ENCODE results near the gene GLE1.

The GLE1 gene

DNA sequence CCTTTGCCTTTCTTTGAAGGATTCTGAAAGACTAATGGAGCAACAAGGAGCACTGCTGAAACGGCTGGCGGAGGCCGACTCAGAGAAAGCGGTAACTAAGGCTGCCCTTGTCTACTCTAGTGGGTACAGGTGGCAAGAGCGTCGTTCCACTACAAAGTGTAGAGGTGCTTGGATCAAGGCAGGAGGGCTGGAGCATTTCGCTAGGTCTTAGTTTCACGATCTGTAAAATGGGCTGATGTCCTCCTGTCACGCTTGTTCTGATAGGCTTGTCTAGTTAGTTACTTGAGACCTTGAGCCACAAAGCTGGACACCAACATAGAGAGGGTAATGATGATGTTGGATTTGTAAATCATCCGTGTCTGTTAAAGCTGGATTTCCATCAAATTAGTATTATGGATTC, 23.0 kb upstream of the GLE1 start (continued):
- TF ChIP-seq TOX (CRISPR knock-in tag; IDR thresholded peaks at IDR 0.05; ENCODE audit: borderline replicate concordance) (no peak), ZNF70 (CRISPR knock-in tag; IDR thresholded peaks at IDR 0.05) (no peak), ARNTL (CRISPR knock-in tag; IDR thresholded peaks at IDR 0.05; ENCODE audit: borderline replicate concordance, low read depth) (no peak), TCF4 (CRISPR knock-in tag; IDR thresholded peaks at IDR 0.05; ENCODE audit: borderline replicate concordance) (no peak), ZNF8 (CRISPR knock-in tag; IDR thresholded peaks at IDR 0.05) (no peak), ISL1 (CRISPR knock-in tag; IDR thresholded peaks at IDR 0.05) (no peak), ZFP3 (CRISPR knock-in tag; IDR thresholded peaks at IDR 0.05) (no peak)
- TF ChIP-seq, protein P1, sequence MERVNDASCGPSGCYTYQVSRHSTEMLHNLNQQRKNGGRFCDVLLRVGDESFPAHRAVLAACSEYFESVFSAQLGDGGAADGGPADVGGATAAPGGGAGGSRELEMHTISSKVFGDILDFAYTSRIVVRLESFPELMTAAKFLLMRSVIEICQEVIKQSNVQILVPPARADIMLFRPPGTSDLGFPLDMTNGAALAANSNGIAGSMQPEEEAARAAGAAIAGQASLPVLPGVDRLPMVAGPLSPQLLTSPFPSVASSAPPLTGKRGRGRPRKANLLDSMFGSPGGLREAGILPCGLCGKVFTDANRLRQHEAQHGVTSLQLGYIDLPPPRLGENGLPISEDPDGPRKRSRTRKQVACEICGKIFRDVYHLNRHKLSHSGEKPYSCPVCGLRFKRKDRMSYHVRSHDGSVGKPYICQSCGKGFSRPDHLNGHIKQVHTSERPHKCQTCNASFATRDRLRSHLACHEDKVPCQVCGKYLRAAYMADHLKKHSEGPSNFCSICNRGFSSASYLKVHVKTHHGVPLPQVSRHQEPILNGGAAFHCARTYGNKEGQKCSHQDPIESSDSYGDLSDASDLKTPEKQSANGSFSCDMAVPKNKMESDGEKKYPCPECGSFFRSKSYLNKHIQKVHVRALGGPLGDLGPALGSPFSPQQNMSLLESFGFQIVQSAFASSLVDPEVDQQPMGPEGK (CRISPR knock-in tag; IDR thresholded peaks at IDR 0.05; ENCODE audit: borderline replicate concordance), result no peak

DNA sequence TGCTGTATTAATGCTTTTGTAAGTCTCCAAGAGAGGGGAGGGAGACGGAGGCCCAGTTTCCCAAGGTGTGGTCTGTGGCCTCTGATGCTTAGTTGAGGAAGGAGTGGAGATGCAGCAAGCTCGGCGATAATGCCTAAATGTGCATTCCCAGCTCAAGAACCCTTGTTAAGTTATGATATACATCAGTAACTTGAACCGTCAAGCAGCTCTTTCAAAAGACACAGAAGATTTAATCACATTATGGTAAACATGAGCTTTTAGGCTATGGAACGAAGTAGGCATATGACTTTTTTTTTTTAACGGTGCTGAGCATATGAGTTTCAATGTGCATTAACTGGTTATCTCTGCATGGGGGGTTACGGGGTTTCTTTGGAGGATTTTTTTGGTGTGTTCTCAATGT, 22.3 kb upstream of the GLE1 start:
- no peak for ATAC-seq
- TF ChIP-seq ZFP3 (CRISPR knock-in tag; IDR thresholded peaks at IDR 0.05) (no peak), ZC3H10 (CRISPR knock-in tag; IDR thresholded peaks at IDR 0.05) (no peak), ZNF70 (CRISPR knock-in tag; IDR thresholded peaks at IDR 0.05) (no peak), ARNTL (CRISPR knock-in tag; IDR thresholded peaks at IDR 0.05; ENCODE audit: borderline replicate concordance, low read depth) (no peak), ISL1 (CRISPR knock-in tag; IDR thresholded peaks at IDR 0.05) (no peak), RARB (CRISPR knock-in tag; IDR thresholded peaks at IDR 0.05) (no peak)
- TF ChIP-seq, protein P2, sequence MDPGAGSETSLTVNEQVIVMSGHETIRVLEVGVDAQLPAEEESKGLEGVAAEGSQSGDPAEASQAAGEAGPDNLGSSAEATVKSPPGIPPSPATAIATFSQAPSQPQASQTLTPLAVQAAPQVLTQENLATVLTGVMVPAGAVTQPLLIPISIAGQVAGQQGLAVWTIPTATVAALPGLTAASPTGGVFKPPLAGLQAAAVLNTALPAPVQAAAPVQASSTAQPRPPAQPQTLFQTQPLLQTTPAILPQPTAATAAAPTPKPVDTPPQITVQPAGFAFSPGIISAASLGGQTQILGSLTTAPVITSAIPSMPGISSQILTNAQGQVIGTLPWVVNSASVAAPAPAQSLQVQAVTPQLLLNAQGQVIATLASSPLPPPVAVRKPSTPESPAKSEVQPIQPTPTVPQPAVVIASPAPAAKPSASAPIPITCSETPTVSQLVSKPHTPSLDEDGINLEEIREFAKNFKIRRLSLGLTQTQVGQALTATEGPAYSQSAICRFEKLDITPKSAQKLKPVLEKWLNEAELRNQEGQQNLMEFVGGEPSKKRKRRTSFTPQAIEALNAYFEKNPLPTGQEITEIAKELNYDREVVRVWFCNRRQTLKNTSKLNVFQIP (CRISPR knock-in tag; IDR thresholded peaks at IDR 0.05; ENCODE audit: borderline replicate concordance, low read depth), result no peak

DNA sequence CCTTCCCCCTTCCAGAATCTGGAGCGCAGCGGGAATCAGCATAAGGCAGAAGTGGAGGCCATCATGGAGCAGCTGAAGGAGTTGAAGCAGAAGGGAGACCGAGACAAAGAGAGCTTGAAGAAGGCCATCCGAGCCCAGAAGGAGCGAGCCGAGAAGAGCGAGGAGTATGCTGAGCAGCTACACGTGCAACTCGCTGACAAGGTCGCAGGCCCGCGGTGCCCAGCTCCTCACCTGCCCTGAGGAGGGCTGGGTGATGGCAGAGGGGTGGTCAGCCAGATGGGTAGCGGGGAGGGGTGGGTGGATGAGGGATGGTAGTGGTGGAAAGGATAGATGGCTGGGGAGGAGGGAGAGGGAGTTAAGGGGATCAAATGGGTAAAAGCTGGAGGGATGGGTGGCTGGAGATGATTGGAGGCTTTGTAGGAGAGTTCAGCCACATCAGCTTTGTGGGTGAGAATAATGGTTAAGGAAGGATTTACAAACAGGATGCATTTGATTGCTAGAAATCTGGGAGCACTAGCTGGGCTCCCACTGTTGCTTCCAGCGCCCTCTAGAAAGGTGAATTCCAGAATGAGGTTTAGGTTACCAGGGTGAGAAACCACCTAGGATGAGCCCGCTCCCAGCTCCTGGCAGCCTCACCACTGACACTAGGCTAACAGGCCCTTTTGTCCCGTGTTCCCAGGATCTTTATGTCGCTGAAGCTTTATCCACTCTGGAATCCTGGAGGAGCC, 19.7 kb upstream of the GLE1 start:
- TF ChIP-seq, protein P3, sequence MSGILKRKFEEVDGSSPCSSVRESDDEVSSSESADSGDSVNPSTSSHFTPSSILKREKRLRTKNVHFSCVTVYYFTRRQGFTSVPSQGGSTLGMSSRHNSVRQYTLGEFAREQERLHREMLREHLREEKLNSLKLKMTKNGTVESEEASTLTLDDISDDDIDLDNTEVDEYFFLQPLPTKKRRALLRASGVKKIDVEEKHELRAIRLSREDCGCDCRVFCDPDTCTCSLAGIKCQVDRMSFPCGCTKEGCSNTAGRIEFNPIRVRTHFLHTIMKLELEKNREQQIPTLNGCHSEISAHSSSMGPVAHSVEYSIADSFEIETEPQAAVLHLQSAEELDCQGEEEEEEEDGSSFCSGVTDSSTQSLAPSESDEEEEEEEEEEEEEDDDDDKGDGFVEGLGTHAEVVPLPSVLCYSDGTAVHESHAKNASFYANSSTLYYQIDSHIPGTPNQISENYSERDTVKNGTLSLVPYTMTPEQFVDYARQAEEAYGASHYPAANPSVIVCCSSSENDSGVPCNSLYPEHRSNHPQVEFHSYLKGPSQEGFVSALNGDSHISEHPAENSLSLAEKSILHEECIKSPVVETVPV (CRISPR knock-in tag; IDR thresholded peaks at IDR 0.05), result no peak
- TF ChIP-seq ZNF8 (CRISPR knock-in tag; IDR thresholded peaks at IDR 0.05), result no peak
- ATAC-seq, result no peak; the same call in 2 of the 3 replicates

DNA sequence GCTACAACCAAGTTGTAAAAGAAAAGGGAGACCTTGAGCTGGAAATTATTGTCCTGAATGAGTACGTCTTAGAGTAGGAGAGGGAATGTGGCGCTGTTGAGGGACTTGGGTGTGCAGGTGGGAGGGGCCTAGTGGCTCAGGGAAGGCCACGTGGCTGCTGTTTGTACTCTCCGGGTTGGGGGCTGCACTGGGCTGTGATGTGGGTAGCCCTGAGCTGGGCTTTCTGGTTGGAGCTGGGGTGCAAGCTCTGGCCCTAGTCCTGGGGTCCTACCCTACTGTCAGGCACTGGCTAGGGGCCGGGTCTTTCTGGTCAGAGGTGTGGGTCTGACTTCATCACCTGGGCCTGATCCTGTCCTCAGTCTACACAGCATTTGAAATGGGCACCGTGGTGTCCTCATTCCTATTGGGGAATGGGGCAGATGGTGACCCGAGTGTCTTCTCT, 19.1 kb upstream of the GLE1 start:
- ATAC-seq, result no peak

DNA sequence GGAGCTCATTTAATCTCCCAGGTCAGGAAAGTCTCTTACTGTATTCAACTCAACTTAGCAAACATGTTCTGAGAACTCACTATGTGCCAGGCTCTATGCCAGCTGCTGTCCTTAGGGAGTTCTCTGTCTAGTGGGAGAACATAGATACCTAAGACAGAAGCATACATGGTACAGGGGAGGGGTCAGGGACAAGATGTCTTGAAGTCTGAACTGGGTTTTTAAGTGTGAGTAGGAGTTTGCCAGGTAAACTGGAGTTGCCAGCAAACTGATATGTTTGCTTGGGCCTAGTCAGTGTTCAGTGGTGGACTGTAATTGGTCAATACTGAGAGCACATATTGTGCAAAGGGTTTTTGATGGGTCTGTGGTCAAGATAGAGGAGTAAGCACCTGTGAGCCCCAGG, 18.3 kb upstream of the GLE1 start:
- TF ChIP-seq, protein P1 (CRISPR knock-in tag; IDR thresholded peaks at IDR 0.05; ENCODE audit: borderline replicate concordance), result no peak
- TF ChIP-seq ZNF70 (CRISPR knock-in tag; IDR thresholded peaks at IDR 0.05) (no peak), ZFP3 (CRISPR knock-in tag; IDR thresholded peaks at IDR 0.05) (peak; percentile 77; the same call in 1 of the 2 replicates)

More for the DNA sequence above, 19.1 kb upstream of the GLE1 start:
- no peak for TF ChIP-seq ZNF8 (CRISPR knock-in tag; IDR thresholded peaks at IDR 0.05)
- no peak for TF ChIP-seq TCF4 (CRISPR knock-in tag; IDR thresholded peaks at IDR 0.05; ENCODE audit: borderline replicate concordance)
- TF ChIP-seq, protein P2 (CRISPR knock-in tag; IDR thresholded peaks at IDR 0.05; ENCODE audit: borderline replicate concordance, low read depth), result no peak
- no peak for TF ChIP-seq ESRRG (CRISPR knock-in tag; IDR thresholded peaks at IDR 0.05)
- no peak for TF ChIP-seq ISL1 (CRISPR knock-in tag; IDR thresholded peaks at IDR 0.05)
- no peak for TF ChIP-seq OSR1 (CRISPR knock-in tag; IDR thresholded peaks at IDR 0.05)
- TF ChIP-seq, protein P3 (CRISPR knock-in tag; IDR thresholded peaks at IDR 0.05), result no peak

More for the DNA sequence above, 18.3 kb upstream of the GLE1 start:
- no peak for ATAC-seq
